Glomerular visceral epithelial cell (primary cell): ENCODE measurements around the gene AHSG.
"Not testable (repeated sequence)": the region's sequence is repeated elsewhere in the genome, so short reads cannot be mapped to it uniquely, and the experiment has no call there.

Experiments used
- DNase-seq: peaks from one replicate; pipeline ENCODE4 v3.0.0-alpha.2; 2016; ENCODE audit errors: extremely low spot score

AHSG gene

DNA sequence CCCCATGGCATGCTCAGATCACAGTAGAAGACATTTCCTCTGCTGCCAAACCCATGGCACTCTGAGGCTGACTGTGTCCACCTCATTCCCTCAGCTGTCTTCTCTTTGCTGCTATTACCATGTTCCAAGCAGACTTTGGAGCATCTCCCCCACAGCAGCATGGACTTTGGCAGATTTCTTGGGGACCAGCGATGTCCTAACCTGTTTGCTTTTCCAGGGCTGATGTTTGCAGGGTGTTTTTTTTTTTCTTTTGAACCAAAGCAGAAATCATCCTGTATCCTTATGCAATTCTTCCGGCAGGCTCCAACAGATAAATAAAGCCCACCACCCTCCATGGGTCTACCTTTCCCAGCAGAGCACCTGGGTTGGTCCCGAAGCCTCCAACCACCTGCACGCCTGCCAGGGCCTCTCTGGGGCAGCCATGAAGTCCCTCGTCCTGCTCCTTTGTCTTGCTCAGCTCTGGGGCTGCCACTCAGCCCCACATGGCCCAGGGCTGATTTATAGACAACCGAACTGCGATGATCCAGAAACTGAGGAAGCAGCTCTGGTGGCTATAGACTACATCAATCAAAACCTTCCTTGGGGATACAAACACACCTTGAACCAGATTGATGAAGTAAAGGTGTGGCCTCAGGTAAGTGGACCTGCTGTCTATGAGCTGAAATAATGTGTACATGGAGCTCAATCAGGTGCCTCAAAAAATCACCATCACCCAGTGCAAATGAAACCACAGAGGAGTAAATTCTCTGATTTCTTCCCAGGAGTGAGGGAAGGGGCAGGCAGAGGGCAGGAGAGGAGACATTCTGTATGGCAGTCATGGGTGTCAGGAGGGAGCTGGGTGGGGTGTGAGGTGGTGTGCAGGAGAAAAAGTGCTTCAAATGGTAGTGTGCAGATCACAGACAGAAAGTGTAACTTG, at the start of gene AHSG:
Gene AHSG, plus strand, starts transcription at position 340 of the 916 bp plus-strand sequence. Its CDS starts 82 bp downstream, at position 422.
- DNase-seq, result no peak

DNA sequence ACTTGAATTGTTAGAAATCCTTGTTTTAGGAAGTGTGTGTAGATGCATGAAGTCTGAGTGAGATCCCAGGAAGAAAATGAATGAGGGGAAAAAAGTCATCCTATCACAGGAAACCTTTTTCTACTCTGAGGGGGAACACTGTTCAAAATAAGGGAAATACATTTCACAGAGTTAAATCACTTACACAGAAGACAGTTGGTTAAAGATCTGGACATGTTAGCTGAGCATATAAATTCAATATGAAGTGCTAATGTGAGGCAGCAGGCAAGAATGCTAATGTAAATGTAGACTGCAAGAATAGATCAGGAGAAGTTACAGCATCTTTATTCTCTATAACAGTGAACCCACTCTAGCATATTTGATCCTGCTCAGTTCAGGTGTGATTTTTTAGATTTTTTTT, 48.3 kb upstream of the AHSG start:
- no peak for DNase-seq

DNA sequence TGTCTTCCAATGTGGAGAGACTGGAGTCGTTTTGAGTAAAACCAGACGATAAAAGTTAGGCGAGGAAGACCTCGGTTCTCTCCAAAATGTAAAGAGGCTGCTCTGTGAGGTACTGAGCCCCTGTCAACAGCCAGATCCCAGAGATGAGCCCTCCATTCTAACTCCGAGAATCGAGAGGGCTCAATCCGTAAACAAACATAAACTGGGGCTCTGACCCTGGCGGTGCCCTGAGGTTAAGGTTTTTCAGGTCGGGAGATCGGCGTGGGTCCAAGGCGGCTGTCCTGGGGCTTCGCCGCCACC, 46.1 kb upstream of the AHSG start:
- no peak for DNase-seq

GRCh38 chr3:186567072-186567921, 45.6 kb upstream of the AHSG start, which contains the start of gene TBCCD1:
TSS of gene TBCCD1 (minus strand) at chr3:186567339. CDS start at chr3:186564329, 3,010 bp downstream.
- DNase-seq, result peak; percentile 92

- DNase-seq, result not testable (repeated sequence)
Observed at GRCh38 chr3:186569361-186569760, 43.5 kb upstream of the AHSG start.

DNA sequence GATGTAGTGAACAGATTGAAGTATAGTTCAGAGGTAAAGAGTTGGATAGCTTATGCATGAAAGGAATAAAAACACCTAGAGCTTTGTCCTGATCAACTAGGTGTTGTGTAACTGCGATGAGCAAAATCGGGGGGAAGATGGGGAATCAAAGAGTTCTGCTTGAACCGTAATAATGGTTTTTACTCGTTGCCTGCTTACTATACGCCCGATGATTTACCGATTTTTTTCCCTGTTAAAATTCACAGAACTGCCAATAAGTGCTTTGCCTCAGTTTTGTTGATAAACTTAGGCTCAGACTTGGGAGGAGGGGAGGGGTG, 43.1 kb upstream of the AHSG start:
- DNase-seq, result no peak

DNA sequence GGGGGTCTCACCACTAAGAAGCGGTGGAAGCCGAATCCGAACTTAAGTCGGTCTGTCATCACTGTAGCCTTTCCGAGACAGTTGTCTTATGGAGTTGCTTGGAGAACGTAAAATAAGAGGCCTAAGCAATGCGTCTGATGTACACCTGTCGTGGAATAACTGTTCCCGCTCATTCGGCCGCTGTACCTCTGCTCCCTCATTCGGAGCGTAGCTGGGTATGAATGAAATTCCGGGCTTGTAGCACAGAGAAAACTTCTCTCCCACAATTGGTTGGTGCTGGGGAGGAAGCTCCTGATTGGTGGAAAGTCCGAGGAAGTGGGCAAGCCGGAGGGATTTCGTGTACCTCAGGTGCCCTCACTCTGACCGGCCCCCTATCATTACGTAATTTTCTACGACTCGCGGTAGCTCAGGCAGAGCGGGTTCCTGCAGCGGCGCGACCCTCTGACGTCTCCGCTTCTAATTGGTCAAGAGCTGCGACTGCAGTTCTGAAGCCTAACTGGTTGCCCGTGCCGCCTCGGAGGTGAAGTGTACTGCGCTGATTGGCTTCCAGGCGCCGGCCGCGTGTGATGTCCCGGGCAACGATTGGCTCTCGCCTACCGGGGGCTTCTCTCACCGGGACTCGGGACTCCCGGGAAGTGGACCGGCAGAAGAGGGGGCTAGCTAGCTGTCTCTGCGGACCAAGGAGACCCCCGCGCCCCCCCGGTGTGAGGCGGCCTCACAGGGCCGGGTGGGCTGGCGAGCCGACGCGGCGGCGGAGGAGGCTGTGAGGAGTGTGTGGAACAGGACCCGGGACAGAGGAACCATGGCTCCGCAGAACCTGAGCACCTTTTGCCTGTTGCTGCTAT, 42.5 kb upstream of the AHSG start, which contains the start of gene DNAJB11:
Gene DNAJB11, plus strand, starts transcription at position 625 of the 845 bp plus-strand sequence. Its CDS starts 178 bp downstream, at position 803.
- DNase-seq, result peak; percentile 99

DNA sequence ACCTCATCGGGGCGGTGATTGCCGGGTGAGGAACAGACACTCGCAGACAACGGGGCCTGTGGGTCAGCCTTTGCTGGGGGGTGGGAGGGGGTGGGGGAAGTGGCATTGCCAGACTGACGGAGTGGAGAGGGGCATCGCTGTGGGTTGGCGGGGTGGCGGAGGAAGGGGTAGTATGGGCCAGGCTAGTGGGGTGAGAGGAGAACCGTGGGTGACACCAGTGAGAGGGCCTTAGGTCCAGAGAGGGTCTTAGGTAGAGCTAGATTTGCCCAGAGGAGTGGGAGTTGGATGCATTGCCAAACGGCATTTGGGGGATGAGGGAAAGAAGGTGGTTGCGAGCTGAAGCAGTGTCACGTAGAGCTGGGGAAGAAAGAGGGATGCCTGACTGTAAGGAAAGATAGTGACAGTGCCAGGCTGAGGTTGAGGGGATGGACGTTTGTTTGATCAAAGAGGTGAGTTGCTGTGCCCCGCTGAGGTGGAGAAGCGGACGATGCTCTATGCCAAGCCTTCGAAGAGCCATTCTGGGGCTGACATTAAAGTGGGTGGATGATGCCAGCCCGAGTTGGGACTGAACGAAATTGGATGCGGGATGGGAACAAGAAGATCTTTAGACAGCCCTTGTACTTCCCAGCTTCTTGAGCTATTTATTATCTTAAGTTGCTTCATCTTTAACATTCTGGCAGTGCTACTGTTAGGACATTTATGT, 41.8 kb upstream of the AHSG start:
- no peak for DNase-seq

- no peak for DNase-seq
Observed at GRCh38 chr3:186571644-186572013, 41.2 kb upstream of the AHSG start.

- DNase-seq, result no peak
Observed at GRCh38 chr3:186577521-186577920, 35.3 kb upstream of the AHSG start.

- no peak for DNase-seq
Observed at GRCh38 chr3:186580785-186581184, 32.1 kb upstream of the AHSG start.

- DNase-seq, result no peak
Observed at GRCh38 chr3:186582541-186582940, 30.3 kb upstream of the AHSG start.

GRCh38 chr3:186583831-186584230, 29.0 kb upstream of the AHSG start:
- DNase-seq, result no peak

DNA sequence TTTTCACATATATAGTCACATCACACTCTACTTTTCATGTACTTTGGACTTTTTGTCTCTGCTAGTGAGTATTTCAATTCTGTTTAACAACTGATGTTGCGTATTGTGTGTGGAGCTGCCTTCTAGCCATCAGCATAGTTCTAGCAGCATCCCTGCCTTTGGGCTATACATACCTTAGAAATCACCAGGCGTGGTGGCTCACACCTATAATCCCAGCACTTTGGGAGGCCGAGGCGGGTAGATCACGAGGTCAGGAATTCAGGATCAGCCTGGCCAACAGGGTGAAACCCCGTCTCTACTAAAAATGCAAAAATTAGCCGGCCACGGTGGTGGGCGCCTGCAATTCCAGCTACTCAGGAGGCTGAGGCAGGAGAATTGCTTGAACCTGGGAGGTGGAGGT, 26.6 kb upstream of the AHSG start:
- DNase-seq, result not testable (repeated sequence)

GRCh38 chr3:186587183-186587582, 25.7 kb upstream of the AHSG start:
- no peak for DNase-seq

DNA sequence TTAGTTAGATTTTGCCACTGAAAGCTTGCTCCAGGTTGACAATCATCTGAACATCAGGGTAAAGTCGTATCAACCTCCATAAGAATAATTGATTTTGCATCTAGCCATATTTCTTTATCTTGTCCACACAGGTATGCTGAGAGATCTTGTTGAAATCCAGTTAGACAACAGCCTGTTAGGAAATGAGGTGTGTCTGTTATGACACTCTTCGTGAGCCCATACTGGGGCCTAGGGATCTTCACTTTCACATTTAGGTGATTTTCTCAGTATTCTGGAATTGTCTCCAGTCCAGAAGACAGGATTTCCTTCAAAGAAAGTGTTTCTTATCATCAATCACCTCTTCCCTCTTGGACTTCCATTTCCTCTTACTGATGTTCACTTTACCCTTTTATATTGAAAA, 24.2 kb upstream of the AHSG start:
- peak; percentile 13 for DNase-seq

DNA sequence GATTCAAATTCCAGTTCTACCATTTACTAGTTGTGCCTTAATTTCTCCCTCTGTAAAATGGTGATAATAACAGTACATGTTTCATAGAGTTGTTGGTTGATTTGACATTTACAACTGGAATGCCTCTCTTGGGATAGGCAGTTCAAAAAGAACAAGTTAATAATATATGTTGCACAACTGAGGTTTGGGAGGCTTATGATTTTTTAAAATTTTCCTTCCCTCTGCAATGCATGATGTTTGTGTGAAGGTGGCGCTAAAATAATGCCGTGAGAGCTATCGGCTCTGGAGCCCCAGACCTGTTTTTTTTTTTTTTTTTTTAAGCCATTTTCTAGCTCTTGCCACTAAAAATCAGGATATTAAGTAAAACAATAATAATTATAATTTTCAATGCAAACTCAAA, 23.7 kb upstream of the AHSG start:
- DNase-seq, result no peak

GRCh38 chr3:186589856-186590579, 22.8 kb upstream of the AHSG start:
- peak; percentile 32 for DNase-seq

DNA sequence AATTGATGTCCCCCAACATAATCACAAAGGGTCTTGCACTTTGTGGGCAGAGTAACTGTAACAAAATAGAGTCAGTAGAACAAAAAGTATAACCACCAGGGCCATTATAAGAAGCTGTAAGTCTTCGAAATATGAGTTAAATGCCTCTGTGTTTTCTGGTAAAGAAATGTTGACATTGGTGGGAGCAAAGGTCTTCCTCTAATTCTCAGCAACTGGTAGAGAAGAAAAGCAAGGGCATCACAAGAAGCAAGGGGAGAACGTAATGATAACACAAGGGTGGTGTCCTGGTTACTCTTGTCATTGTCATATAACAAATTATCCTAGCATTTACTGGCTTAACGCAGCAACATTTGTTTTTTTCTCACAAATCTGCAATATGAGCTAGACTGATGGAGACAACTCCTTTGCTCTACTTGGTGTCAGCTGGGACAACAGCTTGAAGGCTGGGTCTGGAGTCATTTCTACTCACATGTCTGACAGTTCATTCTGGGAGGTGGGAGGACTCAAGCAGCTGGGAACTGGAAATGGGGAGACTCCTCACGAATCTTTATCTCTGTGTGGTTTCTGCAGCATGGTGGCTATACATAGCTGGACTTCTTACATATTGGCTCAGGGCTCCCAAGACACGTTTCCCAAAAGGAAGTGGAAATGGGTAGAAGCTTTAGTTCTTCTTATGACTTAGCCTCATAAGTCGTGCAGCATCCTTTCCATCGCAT, 22.1 kb upstream of the AHSG start:
- DNase-seq, result no peak

DNA sequence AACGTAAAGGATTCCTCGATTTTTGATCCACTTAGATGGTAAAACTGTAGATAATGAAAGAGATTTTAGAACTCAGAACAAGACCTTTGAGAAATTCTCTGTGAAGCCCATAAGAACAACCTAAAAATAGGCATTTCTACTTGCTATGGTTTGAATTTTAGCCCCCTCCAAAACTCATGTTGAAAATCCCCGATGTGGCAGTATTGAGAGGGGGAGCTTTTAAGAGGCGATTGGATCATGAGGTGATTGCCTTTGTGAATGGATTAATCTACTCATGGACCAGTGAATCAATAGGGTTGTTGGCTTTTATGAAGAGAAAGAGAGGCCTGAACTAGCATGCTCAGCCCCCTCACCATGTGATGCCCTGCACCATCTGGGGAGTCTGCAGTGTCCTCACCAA, 20.2 kb upstream of the AHSG start:
- no peak for DNase-seq
